Measurements from ENCODE around the gene INSYN2A. TPM values are rescaled to one million over a fixed set of nuclear protein-coding genes. Genes with fewer than 3 reads are reported as not detected.

INSYN2A gene
- total RNA-seq, 4 donors from 2014 or later = 0.27 to 6.6 (median 0.66) TPM; not detected in 1

DNA sequence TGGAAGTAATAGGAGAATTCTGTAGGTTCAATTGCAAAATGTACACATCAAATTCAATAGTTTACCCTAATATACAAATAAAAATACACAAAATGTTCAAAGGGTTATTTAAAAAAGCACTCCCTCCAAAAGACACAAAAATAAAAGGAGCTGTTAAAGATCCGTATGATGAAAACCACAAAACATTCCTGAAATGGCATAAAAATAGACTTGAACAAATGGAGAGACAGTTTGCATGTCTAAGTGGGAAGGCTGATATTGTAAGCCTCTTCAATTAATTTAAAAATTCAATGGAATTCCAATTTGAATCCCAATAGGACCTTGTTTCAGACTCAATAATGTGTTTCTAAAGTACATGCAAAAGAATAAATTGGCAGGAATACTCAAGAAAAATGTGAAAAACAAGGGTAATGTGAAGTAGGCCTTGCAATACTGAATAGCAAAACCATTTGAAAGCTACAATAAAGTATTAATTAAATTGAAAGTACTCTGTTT is 38.0 kb upstream of the INSYN2A start:
- Histone ChIP-seq H3K4me1 (no peaks in the 10 kb centered on the region), H3K27me3 (no peaks in the 10 kb centered on the region), H3K4me3 (no peak overlapping the region), H3K9me3 (no peaks in the 10 kb centered on the region), H3K36me3 (no peaks in the 10 kb centered on the region), H3K27ac (no peak overlapping the region)
- TF ChIP-seq, protein P1, sequence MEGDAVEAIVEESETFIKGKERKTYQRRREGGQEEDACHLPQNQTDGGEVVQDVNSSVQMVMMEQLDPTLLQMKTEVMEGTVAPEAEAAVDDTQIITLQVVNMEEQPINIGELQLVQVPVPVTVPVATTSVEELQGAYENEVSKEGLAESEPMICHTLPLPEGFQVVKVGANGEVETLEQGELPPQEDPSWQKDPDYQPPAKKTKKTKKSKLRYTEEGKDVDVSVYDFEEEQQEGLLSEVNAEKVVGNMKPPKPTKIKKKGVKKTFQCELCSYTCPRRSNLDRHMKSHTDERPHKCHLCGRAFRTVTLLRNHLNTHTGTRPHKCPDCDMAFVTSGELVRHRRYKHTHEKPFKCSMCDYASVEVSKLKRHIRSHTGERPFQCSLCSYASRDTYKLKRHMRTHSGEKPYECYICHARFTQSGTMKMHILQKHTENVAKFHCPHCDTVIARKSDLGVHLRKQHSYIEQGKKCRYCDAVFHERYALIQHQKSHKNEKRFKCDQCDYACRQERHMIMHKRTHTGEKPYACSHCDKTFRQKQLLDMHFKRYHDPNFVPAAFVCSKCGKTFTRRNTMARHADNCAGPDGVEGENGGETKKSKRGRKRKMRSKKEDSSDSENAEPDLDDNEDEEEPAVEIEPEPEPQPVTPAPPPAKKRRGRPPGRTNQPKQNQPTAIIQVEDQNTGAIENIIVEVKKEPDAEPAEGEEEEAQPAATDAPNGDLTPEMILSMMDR (IDR thresholded peaks at IDR 0.05) = no peak
- TF ChIP-seq POLR2A (IDR thresholded peaks at IDR 0.05) = no peak
- no peak for DNase-seq

DNA sequence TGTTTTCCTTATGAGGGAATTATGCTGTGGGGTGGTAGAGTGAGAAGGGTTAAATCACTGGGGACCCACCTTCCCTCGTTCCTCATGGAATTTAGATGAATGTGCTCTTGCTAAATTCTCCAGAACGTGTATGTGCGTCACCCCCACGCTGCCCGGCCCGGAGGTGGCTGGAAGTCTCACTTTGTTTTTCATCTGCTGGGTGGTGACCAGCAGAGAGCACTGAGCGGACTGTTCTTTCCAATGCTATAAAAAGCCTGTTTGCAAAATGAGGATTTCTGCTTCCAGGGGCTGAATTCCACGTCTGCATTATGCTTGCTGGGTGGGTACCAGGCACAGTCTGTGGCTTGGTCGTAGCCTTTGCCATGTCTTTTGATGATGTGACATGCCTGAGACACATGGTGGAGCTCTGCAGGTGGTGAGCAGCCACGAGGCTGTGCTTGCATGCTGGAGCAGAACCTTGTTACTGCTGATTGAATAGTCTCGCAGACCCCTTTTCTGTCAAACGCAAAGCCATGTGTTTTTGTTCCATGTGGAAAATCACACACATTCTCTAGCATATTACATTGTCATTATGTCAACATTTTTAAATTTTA is 31.9 kb upstream of the INSYN2A start:
- TF ChIP-seq POLR2A (IDR thresholded peaks at IDR 0.05) = no peak
- TF ChIP-seq, protein P1 (IDR thresholded peaks at IDR 0.05) = no peak
- no peak overlapping the region for H3K27ac ChIP-seq
- H3K4me1 ChIP-seq = no peaks in the 10 kb centered on the region
- DNase-seq = no peak
- no peaks in the 10 kb centered on the region for H3K36me3 ChIP-seq
- no peaks in the 10 kb centered on the region for H3K9me3 ChIP-seq
- H3K4me3 ChIP-seq = no peak overlapping the region
- H3K27me3 ChIP-seq = no peaks in the 10 kb centered on the region

DNA sequence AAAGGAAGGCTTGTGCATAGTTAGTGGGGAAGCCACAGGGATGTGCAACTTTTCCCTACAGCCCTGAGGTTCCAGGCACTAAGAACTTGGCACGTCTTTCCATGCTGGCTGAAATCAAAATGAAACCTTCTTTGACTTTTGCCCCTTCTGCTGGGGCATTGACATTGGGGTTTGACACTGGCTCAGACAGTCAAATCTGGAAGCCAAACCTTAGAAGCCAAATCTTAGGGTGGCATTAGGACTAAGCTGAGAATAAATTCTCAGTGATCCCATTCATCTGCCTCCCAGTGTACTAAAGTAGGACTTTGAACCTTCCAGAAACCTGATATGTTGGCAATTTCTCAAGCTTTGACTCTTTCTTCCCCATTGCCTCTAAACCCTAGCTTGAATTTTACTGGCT is 31.3 kb upstream of the INSYN2A start:
- H3K36me3 ChIP-seq = no peaks in the 10 kb centered on the region
- no peaks in the 10 kb centered on the region for H3K4me1 ChIP-seq
- H3K27me3 ChIP-seq = no peaks in the 10 kb centered on the region
- no peaks in the 10 kb centered on the region for H3K9me3 ChIP-seq
- TF ChIP-seq, protein P1 (IDR thresholded peaks at IDR 0.05) = no peak
- TF ChIP-seq POLR2A (IDR thresholded peaks at IDR 0.05) = no peak
- no peak overlapping the region for H3K27ac ChIP-seq
- no peak overlapping the region for H3K4me3 ChIP-seq
- no peak for DNase-seq

GRCh38 chr10:127227027-127227426 is 30.6 kb upstream of the INSYN2A start:
- Histone ChIP-seq H3K36me3 (no peaks in the 10 kb centered on the region), H3K4me1 (no peaks in the 10 kb centered on the region), H3K27me3 (no peaks in the 10 kb centered on the region), H3K27ac (no peak overlapping the region), H3K9me3 (no peaks in the 10 kb centered on the region), H3K4me3 (no peak overlapping the region)
- TF ChIP-seq, protein P1 (IDR thresholded peaks at IDR 0.05) = no peak
- TF ChIP-seq POLR2A (IDR thresholded peaks at IDR 0.05) = no peak
- DNase-seq = no peak

GRCh38 chr10:127221281-127221680 is 24.9 kb upstream of the INSYN2A start:
- Histone ChIP-seq H3K27me3 (no peaks in the 10 kb centered on the region), H3K4me1 (no peaks in the 10 kb centered on the region), H3K27ac (no peak overlapping the region), H3K9me3 (no peaks in the 10 kb centered on the region), H3K4me3 (no peak overlapping the region), H3K36me3 (no peaks in the 10 kb centered on the region)
- no peak for DNase-seq
- no peak for TF ChIP-seq POLR2A (IDR thresholded peaks at IDR 0.05)
- TF ChIP-seq, protein P1 (IDR thresholded peaks at IDR 0.05) = no peak

Measured in Peyer's patch (tissue), 4 donors.